Ramos (cell line): ENCODE measurements around the gene CAMK1D.
"Not testable (repeated sequence)": the region's sequence is repeated elsewhere in the genome, so short reads cannot be mapped to it uniquely, and the experiment has no call there.

Experiments
- in situ Hi-C: fragments of 300-500 bp; cut with MboI; formaldehyde crosslinking; loops from one replicate; pipeline ENCODE4 v1.14.3; 2022; ENCODE audit warnings: low sequenced_read_pairs; ENCODE audit not compliant: unreplicated experiment

The CAMK1D gene

DNA sequence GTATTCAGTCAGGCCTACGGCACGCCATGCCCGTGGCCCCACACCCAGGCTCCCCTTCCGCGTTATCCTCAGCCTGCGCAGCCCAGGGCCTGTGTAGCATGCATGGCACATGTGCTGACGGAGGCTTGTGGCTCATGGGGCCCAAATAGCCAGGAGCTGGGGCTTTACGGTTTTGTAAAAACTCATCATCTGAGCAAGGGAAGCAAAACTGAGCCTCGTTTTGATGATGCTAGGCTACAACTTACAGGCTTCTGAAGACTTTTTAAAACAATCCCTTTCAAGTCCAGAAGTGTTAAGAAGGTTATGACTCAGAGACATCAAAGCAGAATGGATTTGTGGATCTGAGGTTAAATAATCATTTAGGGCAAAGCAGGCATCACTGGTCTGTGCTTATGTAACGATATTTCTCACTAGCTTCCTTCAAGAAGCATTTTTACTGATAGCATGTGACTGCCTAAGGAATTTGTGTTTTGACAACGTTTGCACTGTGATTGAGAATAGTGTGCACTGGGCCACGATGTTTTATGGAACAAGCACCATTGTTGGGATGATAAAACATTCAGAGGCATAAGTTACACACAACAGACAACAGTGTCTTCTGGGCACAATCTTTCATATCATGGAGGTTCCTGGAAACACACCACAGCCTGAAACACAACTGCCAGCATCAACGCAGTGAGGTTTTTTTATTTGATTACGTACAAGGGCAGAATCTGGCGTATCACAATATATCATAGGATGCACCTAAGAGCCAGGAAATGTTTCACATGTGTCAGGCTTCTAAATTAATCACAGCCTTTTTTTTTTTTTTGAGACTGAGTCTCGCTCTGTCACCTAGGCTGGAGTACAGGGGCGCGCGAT is 377.9 kb downstream of the CAMK1D start:
- in situ Hi-C loops = no loop called here

DNA sequence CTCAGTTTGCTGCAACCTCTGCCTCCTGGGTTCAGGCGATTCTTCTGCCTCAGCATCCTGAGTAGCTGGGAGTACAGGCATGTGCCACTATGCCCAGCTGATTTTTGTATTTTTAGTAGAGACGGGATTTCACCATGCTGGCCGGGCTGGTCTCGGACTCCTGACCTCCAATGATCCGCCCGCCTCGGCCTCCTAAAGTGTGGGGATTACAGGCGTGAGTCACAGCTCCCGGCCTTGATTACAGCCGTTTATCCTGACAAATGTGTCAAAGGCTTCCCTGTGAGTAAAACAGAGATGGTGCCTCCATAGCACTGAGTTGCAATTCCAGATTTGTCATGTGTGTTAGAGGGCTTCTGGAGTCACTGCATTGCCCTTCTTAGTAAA is 378.5 kb downstream of the CAMK1D start:
- in situ Hi-C loops = no loop called here

DNA sequence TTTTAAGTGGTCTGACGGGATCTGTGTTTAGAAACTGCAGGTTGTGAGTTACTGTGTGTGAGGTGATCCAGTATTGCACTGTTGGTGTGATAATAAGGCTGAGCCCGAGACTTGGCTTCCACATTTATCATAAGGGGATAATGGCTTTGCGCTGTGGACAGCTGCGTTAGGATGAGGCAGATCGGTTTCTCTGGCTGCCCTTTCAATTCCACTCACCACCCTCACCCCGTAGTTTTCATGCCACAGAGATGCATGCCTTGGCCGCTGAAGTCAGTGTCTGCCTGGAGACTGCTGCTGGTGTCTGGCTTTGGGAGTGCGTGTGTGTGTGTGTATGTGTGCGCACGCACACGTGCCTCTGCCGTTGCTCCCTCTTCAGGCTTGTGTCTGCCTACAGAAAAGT is 379.1 kb downstream of the CAMK1D start:
- in situ Hi-C loops = no loop called here

DNA sequence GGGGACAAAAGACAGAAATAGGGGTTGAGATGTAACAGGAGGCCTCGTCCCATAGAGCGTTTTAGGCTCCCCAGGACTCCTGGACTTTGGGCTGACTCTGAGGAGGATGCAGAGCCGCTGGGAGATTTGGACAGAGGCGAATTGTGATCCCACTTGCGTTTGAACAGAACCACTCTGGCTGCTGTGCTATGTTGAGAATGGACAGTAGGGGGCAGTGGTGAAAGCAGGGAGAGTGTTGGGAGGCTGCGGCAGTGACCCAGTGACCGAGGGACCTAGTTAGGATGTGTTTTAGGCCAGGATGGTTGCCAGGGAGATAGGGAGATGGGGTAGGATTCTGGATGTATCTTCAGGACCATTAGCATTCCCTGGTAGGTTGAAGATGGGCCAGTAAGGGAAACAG is 380.5 kb downstream of the CAMK1D start:
- in situ Hi-C loops = no loop called here

DNA sequence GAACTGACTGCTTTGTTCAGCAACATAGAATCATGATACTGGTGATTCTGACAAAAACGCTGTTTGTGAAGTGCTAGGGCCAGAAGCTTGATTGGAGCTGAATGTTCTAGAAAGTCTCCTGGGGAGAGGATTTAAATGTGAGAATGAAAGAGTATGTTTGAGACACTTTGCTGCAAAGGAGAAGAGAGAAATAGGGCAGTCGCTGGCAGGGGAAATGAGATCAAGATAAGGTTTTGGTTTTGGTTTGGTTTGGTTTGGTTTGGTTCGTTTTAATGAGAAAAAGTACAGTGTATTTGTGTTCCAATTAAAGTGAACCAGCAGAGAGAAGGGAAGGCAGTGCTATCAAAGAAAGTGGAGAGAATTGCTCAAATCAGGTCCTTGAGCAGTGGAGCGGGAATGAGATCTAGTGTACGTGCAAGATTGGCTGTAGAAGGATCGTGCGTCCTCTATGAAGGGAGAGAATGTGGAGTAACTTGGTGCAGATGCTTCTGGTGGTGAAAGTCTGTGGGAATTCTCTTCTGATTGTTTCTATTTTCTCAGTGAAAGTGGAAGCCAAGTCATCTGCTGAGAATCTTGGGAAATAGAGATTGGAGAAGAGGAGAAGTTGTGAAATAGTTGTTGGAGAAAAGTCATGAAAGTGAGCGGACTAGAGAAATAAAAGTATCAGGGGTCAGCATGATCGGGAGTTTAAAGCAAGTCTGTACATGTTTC is 381.6 kb downstream of the CAMK1D start:
- in situ Hi-C loops = no loop called here

DNA sequence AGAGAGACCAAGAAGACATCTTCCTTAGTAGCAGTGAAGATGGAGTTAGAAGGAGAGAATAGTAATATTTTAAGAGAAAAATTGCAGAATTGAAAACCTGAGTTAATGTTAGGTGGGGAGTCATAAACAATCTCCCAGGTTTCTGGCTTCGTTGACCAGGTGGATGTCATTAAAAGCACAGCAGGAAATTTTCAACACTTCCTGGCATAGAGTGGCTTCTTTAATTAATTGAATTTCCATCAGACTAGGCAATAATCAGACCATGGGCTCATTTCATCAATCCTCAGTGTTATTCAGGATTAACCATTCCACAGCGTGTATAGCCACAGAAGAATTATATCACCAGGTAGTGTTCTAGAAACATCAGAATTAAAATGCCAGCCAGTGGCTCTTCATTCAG is 383.9 kb downstream of the CAMK1D start:
- in situ Hi-C loops = no loop called here

DNA sequence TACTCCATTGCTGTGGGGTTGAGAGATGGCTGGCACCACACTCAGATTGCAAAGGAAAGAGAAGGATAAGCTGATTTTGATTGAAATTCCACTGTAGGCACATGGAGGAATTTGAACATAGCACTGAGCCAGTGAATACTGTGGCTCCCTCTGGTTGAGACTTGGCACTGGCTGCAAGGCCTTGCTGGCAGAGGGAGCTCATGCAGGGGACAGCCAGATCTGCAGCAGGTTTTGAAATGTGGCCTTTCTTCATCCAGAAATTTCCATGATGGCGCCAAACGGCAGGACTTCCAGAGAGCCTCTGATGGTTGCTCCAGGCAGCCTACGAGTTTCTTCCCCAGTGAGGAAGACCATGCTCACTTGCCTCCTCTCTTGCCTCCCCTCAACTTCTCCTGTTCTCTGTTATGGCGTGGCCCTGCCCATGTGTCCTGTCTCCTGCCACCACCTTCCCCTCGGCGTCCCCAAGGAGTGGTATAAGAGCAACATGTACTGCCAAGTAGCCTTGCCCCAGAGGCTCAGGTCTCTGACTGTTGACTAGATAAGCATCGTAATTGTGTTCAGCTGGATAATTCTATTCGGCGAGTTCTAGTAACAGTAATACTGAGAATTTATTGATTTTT is 386.6 kb downstream of the CAMK1D start:
- in situ Hi-C loops = no loop called here

DNA sequence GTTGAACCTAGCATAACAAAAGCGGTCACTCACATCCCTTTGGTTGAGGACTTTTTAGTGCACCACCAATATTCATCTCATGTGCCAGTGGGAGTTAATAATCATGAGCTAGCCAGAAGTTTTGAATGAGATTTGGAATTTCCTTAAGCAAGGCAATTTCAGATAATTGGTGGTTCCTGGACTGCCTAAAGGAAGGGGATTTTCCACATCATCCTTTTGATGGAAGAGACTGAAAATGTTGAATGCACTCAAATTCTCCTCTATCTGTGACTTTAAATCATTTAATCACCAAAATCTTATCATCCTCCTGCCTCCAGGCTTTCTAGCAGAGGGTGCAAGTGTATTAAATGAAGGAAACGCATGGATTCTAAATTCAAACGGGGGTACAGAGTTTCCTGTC is 391.5 kb downstream of the CAMK1D start:
- in situ Hi-C loops = no loop called here

DNA sequence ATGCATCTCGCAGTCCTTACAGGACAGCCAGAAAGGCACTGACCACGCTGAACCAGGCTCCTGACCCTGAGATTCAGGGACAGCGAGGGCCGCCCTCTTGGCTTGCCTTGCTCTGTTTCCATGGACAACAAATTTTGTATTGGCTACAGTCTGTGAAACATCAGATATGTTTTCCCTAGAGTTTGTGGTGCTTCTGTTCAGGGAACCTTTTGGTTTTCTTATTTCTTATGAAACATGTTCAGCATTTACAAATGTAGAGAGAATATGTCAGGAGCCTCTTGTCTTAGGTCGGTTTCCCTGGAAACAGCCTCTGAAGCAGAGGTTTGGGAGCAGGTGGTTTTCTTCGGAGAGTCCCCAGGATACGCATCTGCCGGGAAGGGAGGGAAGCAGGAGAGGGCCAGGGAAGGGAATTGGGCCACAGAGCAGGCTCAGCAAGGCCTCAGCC is 392.0 kb downstream of the CAMK1D start:
- in situ Hi-C loops = no loop called here

DNA sequence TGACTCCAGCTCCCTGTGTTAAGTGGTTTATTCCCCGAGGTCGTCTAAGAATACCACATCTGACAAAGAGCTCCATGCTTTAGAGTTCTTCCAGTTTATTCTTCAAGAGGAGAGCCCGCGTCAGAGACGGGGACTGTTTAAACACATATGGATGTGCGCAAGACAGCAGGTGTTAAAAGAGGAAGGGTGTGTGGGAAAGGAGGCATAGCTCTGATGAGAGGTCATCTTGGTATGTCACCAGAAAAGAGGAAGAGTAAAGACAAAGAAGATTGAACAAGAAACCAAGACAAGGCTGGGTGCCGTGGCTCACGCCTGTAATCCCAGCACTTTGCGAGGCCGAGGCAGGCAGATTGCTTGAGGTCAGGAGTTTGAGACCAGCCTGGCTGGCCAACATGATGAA is 393.4 kb downstream of the CAMK1D start:
- in situ Hi-C loops = no loop called here

DNA sequence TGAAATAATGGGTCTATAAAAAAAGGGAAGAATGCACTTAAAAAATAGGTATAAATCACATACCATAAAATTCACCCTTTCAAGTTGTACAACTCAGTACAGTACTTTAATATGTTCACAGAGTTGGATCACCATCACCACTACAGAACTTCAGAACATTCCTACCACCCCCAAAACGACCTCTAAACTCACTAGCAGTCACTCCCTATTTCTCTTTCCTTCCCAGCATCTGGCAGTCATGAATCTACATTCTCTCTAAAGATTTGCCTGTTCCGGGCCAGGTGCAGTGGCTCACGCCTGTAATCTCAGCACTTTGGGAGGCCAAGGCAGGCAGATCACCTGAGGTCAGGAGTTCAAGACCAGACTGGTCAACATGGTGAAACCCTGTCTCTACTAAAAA is 394.1 kb downstream of the CAMK1D start:
- in situ Hi-C loops = not testable (repeated sequence)

DNA sequence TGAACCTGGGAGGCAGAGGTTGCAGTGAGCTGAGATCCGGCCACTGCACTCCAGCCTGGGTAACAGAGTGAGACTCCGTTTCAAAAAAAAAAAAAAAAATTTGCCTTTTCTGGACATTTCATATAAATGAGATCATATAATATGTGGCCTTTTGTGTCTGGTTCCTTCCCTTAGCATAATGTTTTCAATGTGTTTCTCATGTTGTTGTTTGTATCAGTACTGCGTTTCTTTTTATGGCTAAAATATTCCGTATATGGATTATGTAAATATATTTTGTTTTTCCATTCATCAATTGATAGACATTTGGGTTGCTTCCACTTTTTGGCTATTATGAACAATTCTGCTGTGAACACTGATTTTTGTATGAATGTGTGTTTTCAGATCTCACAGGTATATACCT is 394.6 kb downstream of the CAMK1D start:
- in situ Hi-C loops = no loop called here

DNA sequence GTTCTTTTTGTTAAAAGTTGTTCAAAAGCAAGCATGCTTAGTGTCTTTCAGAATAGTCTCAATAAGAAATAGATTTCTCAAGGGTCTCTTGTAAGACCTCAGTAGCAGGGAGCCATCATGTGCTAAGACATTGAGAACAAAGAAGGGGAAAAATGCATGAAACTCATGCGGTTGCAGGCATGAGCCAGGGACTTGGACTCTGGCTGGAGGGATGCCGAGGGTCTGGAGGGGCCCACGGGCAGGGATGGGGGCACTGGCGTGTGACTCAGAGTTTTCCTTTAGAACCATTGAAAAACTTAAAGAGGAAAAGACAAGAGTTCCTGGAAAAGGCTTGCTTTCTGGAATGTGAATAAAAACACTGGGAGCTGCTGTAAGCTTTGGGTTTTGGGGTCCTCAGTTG is 398.8 kb downstream of the CAMK1D start:
- in situ Hi-C loops = no loop called here

DNA sequence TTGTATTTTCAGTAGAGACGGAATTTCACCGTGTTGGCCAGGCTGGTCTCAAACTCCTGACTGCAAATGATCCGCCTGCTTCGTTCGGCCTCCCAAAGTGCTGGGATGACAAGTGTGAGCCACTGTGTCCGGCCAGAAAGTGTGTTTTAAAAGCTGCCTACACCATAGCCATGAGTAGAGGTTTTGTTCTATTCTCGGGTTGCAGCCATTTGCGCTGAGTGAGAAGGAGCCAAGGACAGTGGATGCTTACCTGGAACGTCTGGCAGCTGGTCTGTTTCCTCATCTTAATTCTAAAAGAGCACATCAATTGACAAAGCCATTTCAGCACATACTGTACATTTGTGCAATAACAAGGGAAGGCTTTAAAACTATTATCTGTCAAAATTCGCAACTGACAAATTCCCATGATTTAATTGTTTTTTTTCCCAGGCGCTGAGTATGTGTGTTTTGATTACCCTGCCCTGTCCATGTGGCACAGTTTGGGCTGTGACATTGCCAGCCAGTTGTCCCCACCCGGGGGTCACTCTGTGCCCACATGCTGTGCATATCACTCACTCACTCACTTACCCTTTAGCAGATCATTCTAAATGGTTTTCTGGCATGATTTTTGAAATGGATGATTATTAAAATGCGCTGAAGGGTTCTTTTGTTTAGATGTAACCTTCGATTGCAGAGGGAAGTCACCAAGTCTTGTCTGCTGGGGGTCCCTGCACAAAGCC is 400.6 kb downstream of the CAMK1D start:
- in situ Hi-C loops = no loop called here

DNA sequence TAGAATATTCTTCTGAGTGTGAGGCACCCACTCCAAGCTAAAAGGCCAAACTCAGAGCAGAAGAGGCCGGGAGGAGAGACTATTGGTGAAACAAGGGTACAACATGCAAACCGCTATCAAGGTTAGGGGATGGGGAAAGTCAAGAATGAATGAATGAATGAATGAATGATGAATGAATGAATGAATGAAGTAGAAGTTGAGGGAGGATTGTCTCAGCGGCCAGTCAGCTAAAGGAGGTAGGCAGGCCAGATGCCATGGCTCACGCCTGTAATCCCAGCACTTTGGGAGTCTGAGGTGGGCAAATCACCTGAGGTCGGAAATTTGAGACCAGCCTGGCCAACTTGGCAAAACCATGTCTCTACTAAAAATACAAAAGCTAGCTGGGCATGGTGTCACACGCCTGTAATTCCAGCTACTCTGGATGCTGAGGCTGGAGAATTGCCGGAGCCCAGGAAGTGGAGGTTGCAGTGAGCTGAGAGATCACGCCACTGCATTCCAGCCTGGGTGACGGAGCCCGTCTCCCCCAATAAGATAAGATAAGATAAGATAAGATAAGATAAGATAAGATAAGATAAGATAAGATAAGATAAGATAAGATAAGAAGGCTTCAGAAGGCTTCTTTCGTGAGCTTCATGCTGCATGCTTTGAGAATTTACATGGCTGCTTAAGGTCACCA is 401.3 kb downstream of the CAMK1D start:
- in situ Hi-C loops = no loop called here

DNA sequence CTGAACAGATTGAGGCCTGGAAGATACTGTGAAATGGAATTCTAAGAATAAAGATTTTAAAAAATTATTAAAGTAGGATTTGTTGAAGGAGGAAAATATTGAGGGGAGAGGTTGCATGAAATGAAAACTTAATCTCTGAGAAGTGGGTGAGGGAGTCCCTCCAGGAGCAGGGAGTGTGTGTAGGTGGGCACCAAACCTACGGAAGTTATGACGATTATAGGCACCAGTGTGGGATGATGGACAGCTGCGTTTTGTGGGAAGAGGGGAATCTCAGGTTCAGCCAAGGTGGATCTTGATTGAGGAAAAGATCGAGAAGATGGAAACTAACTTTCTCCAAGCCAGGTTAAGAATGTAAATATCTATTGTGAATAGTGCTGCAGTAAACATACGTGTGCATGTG is 405.7 kb downstream of the CAMK1D start:
- in situ Hi-C loops = no loop called here

DNA sequence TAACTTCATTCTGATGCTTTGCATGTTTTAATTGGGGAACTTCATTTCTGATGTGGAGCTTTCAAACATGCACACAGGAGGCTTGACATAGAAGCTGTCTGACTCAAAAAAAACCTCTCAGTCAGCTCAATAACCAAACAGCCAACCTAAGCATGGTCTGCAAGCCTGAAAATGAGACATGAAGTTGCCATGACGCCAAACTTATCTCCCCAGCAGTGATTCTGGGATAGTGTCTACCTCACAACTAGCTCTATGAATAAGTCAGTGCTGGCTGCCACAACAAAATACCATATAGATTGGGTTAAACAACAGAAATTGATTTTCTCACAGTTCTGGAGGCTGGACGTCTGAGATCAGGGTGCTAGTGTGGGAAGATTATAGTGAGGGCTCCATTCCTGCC is 408.0 kb downstream of the CAMK1D start:
- in situ Hi-C loops = no loop called here

DNA sequence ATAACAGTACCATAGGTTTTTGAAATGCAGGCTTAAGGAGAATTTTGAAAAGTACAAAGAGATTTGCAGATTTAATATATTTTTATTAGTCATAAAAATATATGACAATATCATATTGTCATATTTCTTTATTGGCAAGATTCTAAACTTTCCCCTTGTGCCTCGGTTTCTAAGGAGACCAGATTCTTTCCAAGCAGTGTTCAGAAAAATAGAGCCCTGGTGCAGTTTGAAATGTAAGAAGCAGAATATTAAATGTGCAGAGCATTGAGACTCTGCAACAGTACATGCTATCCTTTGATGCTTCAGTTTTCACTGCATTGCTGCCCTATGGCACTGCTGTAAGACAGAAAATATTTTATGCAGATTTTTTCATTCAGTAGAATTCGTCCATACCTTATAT is 408.9 kb downstream of the CAMK1D start:
- in situ Hi-C loops = no loop called here

DNA sequence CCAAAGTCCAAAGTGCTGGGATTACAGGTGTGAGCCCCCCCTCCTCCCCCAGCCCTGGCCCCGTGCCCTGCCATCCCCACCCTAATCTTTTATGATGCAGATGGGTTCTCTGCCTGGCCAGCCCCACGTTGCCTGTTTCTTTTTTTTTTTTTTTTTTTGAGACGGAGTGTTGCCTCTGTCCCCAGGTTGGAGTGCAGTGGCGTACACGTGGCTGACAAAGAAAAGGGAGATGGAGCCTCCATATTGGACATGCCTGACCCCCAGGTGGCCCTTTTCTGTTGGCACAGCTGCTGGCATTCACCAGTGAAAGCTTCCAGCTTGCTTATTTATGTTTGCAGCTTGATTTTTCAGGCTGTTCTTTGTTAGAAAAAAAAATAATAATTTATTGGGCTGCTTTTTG is 416.9 kb downstream of the CAMK1D start:
- in situ Hi-C loops = no loop called here
